GM18519 (cell line): Measurements from ENCODE around the gene ASTL.

Source experiments
- ATAC-seq: cut with Tn5 transposase; IDR thresholded peaks from one replicate; pipeline ENCODE4 v1.9.1; 2021; ENCODE audit warnings: mild to moderate bottlenecking, moderate library complexity; ENCODE audit not compliant: unreplicated experiment, low FRiP score

Gene ASTL

GRCh38 chr2:96115631-96116423, 22.5 kb downstream of the ASTL start:
- no peak for ATAC-seq

- ATAC-seq = no peak
Observed at GRCh38 chr2:96114903-96115581, 23.3 kb downstream of the ASTL start.

- ATAC-seq = no peak
Observed at GRCh38 chr2:96114546-96114902, 23.8 kb downstream of the ASTL start.

- ATAC-seq = no peak
Observed at GRCh38 chr2:96113951-96114350, 24.4 kb downstream of the ASTL start.

- no peak for ATAC-seq
Observed at GRCh38 chr2:96113367-96113677, 25.0 kb downstream of the ASTL start.

- ATAC-seq = no peak
Observed at GRCh38 chr2:96112501-96113366, 25.6 kb downstream of the ASTL start.

- ATAC-seq = no peak
Observed at GRCh38 chr2:96111823-96112500, 26.3 kb downstream of the ASTL start.

- no peak for ATAC-seq
Observed at GRCh38 chr2:96111257-96111640, 27.1 kb downstream of the ASTL start.

GRCh38 chr2:96110621-96111256, 27.6 kb downstream of the ASTL start:
- no peak for ATAC-seq

- no peak for ATAC-seq
Observed at GRCh38 chr2:96109931-96110511, 28.3 kb downstream of the ASTL start.

- no peak for ATAC-seq
Observed at GRCh38 chr2:96109361-96109680, 29.0 kb downstream of the ASTL start.

GRCh38 chr2:96108541-96109360, 29.6 kb downstream of the ASTL start:
- no peak for ATAC-seq

GRCh38 chr2:96108151-96108540, 30.2 kb downstream of the ASTL start:
- no peak for ATAC-seq

- no peak for ATAC-seq
Observed at GRCh38 chr2:96107708-96108065, 30.6 kb downstream of the ASTL start.

GRCh38 chr2:96106991-96107707, 31.2 kb downstream of the ASTL start:
- no peak for ATAC-seq

- no peak for ATAC-seq
Observed at GRCh38 chr2:96105994-96106715, 32.1 kb downstream of the ASTL start.

GRCh38 chr2:96105152-96105915, 33.0 kb downstream of the ASTL start:
- ATAC-seq = no peak
